HuH-7 (cell line): ENCODE data around the gene TPI1.
A peak's percentile ranks its signal among the peaks of the same experiment; 100 is the strongest.
"Not testable (repeated sequence)": the region's sequence is repeated elsewhere in the genome, so short reads cannot be mapped to it uniquely, and the experiment has no call there.

Experiments used
- DNase-seq: peaks from one replicate; pipeline ENCODE4 v3.0.0; 2011; ENCODE audit warnings: low spot score

Gene TPI1

DNA sequence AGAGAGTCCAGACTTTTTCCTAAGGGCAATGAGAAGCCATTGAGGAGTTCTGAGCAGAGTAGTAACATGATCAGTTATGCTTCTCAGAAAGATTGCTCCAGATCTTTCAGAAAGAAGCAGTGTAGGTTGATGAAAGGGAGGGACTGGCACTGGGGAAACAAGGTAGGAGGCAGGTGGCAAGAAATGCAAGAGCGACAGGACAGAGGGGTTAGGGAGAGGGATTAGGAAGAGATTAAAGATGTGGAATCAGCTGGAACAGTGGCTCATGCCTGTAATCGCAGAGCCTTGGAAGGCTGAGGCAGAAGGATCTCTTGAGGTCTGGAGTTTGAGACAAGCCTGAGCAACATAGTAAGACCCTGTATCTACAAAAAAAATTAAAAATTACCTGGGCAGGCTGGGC lies 19.7 kb upstream of the TPI1 start:
- no peak for DNase-seq

DNA sequence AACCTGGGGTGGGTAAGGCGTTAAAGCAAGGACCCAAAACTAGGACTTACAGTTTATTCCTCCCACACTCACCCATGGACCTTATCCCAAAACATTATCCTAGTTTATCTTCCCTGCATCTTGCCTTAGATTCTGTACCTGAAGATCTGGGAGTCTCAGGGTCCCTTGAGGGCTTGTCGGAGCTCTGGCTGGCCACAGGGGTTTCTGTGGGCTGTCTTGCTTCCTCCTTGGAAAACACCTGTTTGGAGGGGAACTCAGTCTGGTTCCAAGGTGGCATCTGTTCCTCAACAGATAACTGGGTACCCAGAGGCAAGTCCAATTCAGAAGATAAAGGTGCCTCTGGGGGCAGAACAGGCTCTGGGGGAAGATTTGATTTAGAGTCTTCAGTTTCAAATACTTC lies 17.9 kb upstream of the TPI1 start:
- DNase-seq, result no peak

DNA sequence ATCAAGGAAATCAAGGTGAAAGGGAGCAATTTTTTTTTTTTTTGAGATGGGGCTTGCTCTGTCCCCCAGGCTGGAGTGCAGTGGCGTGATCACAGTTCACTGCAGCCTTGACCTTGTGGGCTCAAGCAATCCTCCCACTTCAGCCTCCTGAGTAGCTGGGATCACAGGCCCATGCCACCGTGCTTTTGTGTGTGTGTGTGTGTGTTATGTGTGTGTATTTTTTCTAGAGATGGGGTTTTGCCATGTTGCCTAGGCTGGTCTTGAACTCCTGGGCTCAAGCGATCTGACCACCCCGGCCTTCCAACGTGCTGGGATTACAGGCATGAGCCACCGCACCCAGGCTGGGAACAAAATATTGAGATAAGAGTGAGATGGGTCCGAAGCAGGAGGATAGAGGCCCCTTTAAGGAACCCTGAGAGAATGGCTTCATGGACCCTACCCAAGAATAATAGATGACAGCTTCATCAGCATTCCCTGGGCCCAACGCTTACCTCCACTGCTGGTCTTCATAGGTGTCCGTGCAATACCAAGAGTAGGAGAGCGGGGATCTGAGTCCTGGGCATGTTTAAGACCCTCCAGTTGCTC lies 17.3 kb upstream of the TPI1 start:
- DNase-seq, result no peak

DNA sequence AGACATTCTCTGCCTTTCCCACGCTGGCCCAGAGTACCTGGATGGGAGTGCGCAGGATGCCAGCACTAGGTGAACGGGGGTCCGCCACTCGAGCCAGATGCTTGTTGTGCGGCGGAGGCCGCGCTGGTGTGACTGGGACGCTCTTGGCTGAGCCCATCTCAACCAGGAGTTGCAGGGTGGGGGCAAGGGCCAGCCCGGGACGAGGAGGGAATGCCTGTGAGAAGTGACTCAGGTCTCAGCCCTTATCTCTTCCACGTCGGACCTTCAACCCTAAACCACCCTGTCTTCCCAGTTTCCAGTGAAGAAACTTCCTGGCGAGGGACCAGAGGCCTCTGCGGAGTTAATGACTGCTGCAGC lies 16.6 kb upstream of the TPI1 start:
- no peak for DNase-seq

DNA sequence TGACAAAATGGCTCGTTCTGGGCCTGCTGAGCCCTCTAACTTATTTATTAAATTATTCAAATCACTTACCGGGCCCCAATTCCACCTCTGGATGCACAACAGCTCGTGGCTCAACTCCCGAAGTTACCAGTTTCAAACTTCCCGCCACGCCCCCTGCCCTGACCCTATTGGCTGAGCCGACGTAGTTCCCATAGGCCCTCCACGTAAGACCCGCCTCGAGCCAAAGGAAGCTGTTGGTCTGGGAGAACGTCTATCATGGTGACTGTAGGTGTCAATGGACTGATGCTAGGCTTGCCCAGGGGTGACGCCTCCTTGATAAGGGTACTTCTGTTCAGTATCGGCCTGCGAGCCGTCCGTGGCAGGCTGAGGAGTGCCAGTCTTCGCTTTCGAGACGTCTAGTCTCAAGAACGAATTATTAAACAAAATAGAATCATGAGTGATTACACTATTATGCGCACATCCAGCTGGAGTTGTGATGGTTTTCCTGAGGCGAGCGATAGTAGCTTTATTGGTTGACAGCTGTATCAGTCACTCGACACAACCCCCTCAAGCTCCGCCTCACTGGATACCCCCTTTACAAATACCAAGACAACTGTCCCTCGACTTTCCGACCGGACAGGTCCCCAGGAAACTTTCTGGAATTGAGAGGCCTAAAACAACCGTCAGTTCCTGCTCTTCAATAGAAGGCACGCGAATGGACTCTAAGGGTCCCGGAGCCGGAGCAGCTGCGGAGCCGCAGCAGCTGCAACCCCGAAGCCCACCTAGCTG lies 16.0 kb upstream of the TPI1 start, which contains the start of gene CDCA3:
TSS of gene CDCA3 (minus strand) at position 134 of the 768 bp plus-strand sequence. CDS start 334 bp downstream, outside the sequence.
- DNase-seq, result peak; percentile 99

DNA sequence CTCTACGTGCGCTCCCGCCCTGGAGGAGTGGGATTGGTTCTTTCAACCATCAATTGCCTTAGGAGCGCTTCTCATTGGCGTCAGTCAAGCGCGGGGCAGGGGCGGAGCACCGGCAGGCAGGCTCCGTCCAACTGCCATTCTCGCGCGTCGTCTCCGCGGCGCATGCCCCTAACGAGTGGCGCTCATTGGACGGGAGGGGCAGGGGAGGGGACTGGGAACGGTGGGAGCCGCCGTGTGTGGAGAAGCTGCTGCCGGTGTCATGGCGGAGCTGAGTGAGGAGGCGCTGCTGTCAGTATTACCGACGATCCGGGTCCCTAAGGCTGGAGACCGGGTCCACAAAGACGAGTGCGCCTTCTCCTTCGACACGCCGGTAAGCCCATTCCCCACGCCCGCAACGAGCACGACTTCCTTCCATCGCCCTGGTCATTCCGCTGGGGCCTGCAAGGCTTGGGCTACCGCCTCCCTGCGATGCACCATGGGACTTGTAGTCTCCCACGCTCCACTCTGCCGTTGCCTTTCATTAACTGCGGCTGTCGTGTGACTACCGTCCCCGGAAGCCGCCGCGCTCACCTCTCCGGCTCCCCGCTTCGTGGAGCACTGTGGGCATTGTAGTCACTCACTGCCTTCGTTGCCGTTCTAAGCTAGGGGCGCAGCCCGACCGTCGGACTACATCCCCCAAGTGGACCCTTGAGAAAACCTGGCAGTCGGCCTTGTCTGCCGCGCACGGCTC lies 15.2 kb upstream of the TPI1 start, which contains the start of gene USP5:
TSS of gene USP5 (plus strand) at position 230 of the 730 bp plus-strand sequence. CDS start at position 260, 30 bp downstream.
- peak; percentile 94 for DNase-seq

DNA sequence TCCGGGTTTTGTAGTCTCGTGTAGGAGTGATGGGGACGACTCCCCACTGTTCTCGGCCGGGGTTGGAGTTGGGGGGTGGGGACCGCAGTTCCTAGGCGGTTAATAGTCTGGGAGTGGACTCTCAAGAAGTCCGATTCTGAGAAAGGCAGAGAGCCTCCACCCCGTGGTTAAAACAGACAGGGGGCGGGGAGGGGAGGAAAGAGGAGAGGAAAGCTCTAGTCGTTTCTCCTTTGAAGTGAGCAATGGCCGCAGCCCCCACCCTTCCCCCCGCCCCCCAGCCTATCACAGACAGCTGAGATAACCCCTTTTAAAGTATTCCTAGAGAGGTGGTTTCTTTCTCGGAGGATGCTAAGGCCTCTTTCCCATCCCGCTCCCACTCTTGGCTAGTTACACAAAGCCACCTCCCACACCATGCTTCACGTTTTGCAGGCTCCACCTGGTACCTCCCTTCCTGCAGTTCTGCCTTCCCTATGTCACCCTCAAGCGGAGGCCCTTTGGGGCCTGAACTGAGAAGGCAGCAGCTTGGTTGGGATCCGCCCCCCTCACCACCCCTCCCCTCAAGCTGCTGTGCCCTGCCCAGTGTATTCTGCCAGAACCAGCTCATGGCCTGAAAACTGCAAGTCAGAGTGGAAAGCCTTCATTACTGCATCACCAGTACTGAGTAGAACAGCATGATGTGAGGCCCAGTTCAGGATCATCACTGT lies 14.5 kb upstream of the TPI1 start:
- DNase-seq, result no peak

DNA sequence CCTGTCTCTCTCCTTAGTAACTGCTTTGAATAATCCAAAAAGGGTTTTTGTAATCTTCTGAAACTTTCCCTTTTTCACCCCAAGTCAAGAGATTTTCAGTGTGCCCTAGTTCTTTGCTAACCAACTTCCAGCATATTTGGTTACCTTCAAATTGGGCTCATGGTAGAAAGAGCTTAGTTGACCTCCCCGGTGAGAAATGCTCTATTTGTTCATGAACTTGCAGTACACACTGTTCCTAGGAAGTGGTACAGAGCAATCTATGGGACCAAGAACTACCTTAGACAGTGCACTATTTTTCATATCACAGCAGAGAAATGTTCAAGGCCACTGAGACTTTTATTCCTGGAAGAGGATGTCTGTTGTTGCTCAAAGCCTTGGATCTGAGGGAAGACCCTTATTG lies 13.7 kb upstream of the TPI1 start:
- DNase-seq, result no peak

DNA sequence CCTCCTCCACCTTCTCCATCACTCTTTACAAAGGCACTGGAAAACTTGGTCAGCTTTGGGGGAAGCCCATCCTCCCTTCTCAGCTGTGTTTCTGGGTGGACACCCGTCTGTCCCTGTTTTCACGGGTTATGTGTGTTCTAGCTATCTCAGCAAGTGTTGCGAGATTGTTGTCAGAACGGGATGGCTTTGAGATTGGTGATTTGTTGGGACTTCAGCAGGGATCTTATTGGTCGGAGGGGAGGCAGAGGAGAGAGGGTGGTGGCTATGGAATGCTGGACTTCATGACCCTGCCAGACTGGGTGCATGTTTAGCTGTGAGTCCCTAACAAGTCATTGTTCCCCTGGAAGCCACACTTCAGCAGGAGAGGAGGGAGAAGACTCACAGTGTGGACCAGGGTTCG lies 13.3 kb upstream of the TPI1 start:
- no peak for DNase-seq

DNA sequence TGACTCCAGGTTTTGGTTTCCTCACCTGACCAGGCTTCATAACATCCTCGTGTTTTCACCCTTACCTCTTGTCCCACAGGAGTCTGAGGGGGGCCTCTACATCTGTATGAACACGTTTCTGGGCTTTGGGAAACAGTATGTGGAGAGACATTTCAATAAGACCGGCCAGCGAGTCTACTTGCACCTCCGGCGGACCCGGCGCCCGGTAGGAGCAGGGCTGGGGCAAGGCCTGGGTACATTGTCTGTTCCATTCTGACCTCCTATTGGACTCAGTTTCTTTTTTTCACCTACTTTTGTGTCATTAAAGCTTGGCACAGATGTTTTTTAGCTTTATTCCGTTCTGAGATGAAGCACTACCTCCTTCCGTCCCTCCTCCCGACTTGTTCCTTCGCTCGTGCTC lies 12.0 kb upstream of the TPI1 start:
- DNase-seq, result no peak

DNA sequence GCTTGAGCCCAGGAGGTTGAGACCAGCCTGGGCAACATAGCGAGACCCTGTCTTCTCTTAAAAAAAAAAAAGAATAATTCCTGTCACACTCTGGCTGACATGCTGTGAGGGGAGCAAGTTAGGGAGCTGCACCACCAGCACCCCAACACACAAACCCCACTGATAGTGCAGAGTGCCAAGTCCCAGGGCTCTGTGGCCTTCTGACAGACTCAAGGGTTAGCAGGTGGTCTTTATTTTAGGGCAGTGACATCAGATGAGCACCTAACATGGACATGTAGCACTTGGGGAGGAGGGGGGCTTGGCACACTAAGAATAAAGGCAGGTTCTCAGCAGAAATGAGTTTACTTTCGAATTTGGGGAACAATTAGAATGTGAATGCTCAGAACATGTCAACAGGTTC lies 8.5 kb upstream of the TPI1 start:
- no peak for DNase-seq

DNA sequence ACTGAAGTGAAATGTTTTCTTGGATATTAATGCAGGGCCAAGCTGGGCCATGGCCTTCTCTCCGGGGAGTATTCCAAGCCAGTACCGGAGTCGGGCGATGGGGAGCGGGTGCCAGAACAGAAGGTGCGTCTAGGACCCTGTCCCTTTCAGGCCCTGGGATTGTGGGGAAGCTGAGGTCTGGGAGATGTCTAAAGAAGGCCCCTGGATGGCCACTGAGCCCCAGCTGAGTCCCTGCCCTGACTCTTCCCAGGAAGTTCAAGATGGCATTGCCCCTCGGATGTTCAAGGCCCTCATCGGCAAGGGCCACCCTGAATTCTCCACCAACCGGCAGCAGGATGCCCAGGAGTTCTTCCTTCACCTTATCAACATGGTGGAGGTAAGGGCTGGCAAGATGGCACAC lies 7.2 kb upstream of the TPI1 start:
- DNase-seq, result no peak

DNA sequence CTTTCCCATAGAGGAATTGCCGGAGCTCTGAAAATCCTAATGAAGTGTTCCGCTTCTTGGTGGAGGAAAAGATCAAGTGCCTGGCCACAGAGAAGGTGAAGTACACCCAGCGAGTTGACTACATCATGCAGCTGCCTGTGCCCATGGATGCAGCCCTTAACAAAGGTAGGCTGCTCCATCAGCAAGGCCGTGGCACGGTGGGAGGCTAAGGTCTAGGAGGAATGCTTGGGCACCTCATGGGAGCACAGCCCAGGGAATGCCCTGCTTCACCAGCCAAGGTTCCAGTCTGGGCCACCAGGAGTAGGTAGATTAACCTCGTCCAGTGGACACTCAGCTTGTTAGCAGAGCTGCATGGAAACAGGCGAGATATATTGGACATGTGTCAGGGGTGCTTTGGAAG lies 6.4 kb upstream of the TPI1 start:
- no peak for DNase-seq

DNA sequence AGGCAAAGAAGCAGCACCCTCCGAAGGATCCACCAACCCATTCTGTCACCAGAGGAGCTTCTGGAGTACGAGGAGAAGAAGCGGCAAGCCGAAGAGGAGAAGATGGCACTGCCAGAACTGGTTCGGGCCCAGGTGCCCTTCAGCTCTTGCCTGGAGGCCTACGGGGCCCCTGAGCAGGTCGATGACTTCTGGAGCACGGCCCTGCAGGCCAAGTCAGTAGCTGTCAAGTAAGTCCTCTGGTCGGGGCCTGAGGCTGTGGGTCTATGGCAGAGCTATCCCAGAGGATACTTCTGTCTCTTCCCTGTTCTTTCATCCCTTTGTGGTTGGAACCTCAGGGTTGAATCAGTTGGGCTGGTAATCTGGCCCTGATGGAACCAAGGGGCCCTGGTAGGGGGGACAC lies 5.9 kb upstream of the TPI1 start:
- no peak for DNase-seq

DNA sequence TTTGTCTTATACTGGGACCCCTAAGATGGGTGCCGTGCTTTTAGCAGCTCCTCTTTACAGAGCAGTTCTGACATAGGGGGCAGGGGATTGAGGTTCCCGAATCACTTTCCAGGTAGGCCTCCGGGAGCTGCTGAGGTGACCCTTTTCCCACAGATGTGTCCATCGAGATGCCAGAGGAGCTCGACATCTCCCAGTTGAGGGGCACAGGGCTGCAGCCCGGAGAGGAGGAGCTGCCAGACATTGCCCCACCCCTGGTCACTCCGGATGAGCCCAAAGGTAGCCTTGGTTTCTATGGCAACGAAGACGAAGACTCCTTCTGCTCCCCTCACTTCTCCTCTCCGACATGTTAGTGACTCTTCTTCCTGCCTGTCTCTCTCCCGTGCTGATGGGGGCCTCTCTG lies 4.3 kb upstream of the TPI1 start:
- DNase-seq, result no peak

DNA sequence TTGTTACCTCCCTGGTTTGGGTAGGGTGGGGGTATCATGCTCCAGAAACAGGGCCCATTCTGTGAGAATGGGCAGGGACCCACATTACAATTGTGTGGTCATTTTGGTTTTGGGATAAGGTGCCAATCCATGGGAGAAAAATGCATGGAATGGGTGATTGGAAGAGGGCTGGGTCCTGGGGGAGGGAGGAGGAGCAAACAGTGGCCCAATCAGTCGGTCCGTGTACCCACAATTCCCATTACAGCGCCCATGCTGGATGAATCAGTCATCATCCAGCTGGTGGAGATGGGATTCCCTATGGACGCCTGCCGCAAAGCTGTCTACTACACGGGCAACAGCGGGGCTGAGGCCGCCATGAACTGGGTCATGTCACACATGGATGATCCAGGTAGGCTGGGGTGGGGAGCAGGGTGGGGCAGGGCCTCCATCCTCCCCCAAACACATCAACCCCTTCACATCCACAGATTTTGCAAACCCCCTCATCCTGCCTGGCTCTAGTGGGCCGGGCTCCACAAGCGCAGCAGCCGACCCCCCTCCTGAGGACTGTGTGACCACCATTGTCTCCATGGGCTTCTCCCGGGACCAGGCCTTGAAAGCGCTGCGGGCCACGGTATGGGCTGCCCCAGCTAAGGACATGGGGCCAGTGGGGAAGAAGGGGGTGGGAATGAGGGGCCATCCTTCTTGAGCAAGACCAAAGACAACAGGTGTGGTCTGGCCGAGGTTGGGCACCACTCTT lies 3.6 kb upstream of the TPI1 start:
- no peak for DNase-seq

DNA sequence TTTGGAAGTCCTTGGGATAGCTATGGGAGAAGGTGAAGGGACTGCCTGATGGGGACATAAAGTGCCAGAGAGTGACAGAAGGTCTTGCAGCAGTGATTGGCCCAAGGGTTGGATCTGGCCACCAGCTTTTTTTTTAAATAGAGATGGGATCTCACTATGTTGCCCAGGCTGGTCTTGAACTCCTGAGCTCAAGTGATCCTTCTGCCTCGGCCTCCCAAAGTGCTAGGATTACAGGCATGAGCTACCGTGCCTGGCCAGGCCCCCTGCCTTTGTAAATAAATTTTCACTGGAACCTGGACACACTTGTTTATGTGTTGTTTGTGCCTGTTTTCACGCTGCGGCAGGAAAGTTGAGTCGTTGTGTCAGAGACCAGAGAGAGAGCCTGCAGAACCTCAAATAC lies 2.0 kb upstream of the TPI1 start:
- not testable (repeated sequence) for DNase-seq

DNA sequence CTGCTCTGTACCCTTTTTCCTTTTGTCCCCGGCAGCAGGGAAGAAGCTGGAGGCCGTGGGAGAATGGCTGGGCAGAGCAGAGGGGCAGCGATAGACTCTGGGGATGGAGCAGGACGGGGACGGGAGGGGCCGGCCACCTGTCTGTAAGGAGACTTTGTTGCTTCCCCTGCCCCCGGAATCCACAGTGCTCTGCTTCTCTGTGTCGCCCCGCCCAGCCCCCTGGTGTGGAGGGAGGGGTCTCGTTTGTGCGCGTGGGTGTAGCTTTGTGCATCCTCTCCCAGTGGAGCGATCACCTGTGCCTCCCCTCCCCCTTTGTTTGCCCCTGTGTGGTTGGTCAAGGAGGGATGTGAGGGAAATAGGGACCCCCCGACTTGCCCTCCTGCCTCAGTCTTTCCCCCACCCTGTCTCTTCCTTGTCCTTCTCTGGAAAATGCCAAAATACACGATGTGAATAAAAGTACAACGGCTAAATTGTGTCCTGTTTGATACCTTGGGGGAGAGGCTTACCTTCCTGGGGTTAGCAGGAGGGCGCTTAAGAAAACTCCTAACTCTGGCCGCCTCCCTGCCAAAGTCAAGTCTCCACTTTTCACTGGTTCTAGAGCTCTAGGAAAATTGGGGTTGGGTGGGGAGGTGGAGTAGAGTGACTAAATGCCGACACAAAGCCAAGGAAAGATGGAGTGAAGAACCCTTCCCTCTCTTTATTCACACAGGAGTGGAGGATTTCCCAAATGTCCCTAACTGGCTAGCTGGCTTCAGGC lies 990 bp upstream of the TPI1 start:
- no peak for DNase-seq

DNA sequence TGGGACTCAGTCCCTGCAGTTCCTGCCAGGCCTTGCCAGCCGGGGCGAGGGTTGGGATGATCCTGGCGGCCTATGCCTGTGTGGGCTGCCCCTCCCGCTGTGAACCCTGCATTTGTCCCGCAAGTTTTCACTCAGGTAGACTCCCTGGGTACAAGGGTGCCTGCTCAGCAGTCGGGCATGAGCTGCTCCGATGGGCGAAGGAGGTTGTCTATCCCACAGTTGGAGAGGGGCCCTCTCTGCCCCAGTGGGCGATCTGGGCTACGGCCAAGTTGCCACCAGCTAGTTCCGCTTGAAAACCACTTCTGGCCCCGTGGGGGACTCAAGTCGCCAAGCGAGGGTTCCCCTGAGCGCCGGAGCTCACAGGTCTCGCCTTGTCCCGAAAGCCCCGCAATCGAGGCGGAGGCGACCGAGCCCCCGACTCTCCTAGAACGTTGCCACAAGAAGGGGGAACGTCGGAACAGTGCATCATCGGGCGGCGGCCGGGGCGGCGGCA lies 365 bp upstream of the TPI1 start:
- no peak for DNase-seq

DNA sequence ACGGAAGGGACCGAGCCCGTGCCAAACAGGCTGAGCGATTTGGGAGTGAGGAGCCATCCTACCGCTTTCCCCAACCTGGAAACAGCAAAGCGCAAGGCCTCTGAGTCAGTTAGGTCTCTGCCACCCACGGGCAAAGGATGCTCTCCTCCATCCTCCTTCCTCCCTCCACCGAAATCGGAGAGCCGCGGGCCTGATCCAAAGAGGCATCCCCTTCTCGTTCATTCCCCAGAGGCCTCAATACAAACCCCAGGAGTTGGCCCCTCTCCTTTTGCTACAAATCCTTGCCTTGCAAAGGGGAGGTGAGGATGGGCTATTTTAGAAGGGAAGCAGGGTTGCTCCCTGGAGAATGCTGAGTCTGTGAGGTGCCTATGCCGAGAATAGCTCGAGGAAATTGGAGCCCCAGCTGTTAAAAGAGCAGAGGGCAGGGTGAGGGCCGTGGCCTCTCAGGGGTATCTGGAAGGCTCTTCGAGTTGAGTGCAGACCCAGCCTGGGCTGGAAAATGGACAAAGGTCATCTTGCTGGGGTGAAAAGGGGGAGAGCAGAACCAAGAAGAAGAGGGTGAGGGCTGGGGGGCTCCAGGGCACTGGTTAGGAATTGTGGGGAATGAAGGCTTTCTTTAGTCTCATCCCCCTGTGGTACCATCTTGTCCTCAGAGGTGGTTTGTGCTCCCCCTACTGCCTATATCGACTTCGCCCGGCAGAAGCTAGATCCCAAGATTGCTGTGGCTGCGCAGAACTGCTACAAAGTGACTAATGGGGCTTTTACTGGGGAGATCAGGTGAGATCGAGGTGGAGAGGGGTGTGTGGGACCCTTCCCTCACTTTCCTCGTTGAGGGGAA lies 1.1 kb downstream of the TPI1 start:
- DNase-seq, result no peak
